H9 (cell line): Measurements from ENCODE around the gene PEA15. TPM values are rescaled to one million over a fixed set of nuclear protein-coding genes. Genes with fewer than 3 reads are reported as not detected.

ENCODE experiments used
- DNase-seq: peaks from one replicate; pipeline ENCODE4 v3.0.0-alpha.2; 2017
- H2AFZ ChIP-seq: one replicate; pipeline ENCODE4 v1.6.1; 2013; ENCODE audit warnings: mild to moderate bottlenecking, low read length, control low read depth, moderate library complexity
- H2AK5ac ChIP-seq: 2 replicates; pipeline ENCODE4 v1.6.1; 2013; ENCODE audit warnings: low read length, control low read depth, mixed read lengths; ENCODE audit not compliant: insufficient read length
- H2BK120ac ChIP-seq: one replicate; pipeline ENCODE4 v1.6.1; 2013; ENCODE audit warnings: low read depth, mild to moderate bottlenecking, low read length, control low read depth, inconsistent platforms; ENCODE audit not compliant: poor library complexity, severe bottlenecking
- H2BK12ac ChIP-seq: 2 replicates; pipeline ENCODE4 v1.6.1; 2013; ENCODE audit warnings: low read length, control low read depth, mixed read lengths, low read depth; ENCODE audit not compliant: insufficient read length
- H2BK15ac ChIP-seq: 2 replicates; pipeline ENCODE4 v1.6.1; 2013; ENCODE audit warnings: low read depth, low read length, control low read depth
- H2BK20ac ChIP-seq: one replicate; pipeline ENCODE4 v1.6.1; 2013; ENCODE audit warnings: low read depth, mild to moderate bottlenecking, low read length, control low read depth, inconsistent platforms; ENCODE audit not compliant: poor library complexity, severe bottlenecking
- H2BK5ac ChIP-seq: 2 replicates; pipeline ENCODE4 v1.6.1; 2013; ENCODE audit warnings: low read length, control low read depth, mixed read lengths; ENCODE audit not compliant: insufficient read length
- H3K14ac ChIP-seq: 2 replicates; pipeline ENCODE4 v1.6.1; 2013; ENCODE audit warnings: low read length, control low read depth; ENCODE audit not compliant: insufficient read depth
- H3K18ac ChIP-seq: 2 replicates; pipeline ENCODE4 v1.6.1; 2013; ENCODE audit warnings: low read depth, mild to moderate bottlenecking, mixed read lengths, low read length, control low read depth; ENCODE audit not compliant: insufficient read length
- H3K23ac ChIP-seq: 2 replicates; pipeline ENCODE4 v1.6.1; 2013; ENCODE audit warnings: low read length, control low read depth, mixed read lengths, low read depth; ENCODE audit not compliant: insufficient read length
- H3K23me2 ChIP-seq: 2 replicates; pipeline ENCODE4 v1.6.1; 2013; ENCODE audit warnings: low read depth, mild to moderate bottlenecking, mixed read lengths, low read length, control low read depth; ENCODE audit not compliant: insufficient read length, poor library complexity, severe bottlenecking
- H3K27ac ChIP-seq: 2 replicates; pipeline ENCODE4 v1.5.1; 2013; ENCODE audit warnings: low read length, control low read depth, mixed read lengths, low read depth; ENCODE audit not compliant: insufficient read length
- H3K27me3 ChIP-seq: 2 replicates; pipeline ENCODE4 v1.6.1; 2013; ENCODE audit warnings: low read length, control low read depth, inconsistent platforms; ENCODE audit not compliant: insufficient read depth
- H3K4ac ChIP-seq: 2 replicates; pipeline ENCODE4 v1.6.1; 2013; ENCODE audit warnings: low read depth, mild to moderate bottlenecking, control low read depth, inconsistent platforms, low read length, moderate library complexity
- H3K4me1 ChIP-seq: 2 replicates; pipeline ENCODE4 v1.6.1; 2013; ENCODE audit warnings: low read length, control low read depth, inconsistent platforms; ENCODE audit not compliant: insufficient read depth
- H3K4me2 ChIP-seq: 2 replicates; pipeline ENCODE4 v1.6.1; 2013; ENCODE audit warnings: low read length, control low read depth, mixed read lengths; ENCODE audit not compliant: insufficient read length, insufficient read depth
- H3K56ac ChIP-seq: 2 replicates; pipeline ENCODE4 v1.6.1; 2013; ENCODE audit warnings: low read depth, mild to moderate bottlenecking, mixed read lengths, low read length, control low read depth; ENCODE audit not compliant: insufficient read length
- H3K79me1 ChIP-seq: 2 replicates; pipeline ENCODE4 v1.6.1; 2013; ENCODE audit warnings: low read depth, mild to moderate bottlenecking, moderate library complexity, low read length, control low read depth, inconsistent platforms; ENCODE audit not compliant: insufficient read depth, poor library complexity, severe bottlenecking
- H3K79me2 ChIP-seq: 2 replicates; pipeline ENCODE4 v1.6.1; 2013; ENCODE audit warnings: low read length, control low read depth, inconsistent platforms; ENCODE audit not compliant: insufficient read depth
- H3K9ac ChIP-seq: 2 replicates; pipeline ENCODE4 v1.6.1; 2013; ENCODE audit warnings: low read length, control low read depth, mixed read lengths; ENCODE audit not compliant: insufficient read length; ENCODE audit errors: extremely low read depth
- H3K9me3 ChIP-seq: one replicate; pipeline ENCODE4 v1.6.1; 2013; ENCODE audit warnings: low read depth, low read length, inconsistent platforms; ENCODE audit not compliant: control insufficient read depth
- H3T11ph ChIP-seq: one replicate; pipeline ENCODE4 v1.6.1; 2013; ENCODE audit warnings: mild to moderate bottlenecking, low read length, control low read depth, inconsistent platforms
- H4K20me1 ChIP-seq: one replicate; pipeline ENCODE4 v1.6.1; 2013; ENCODE audit not compliant: control insufficient read depth, insufficient read length, insufficient read depth
- H4K5ac ChIP-seq: 2 replicates; pipeline ENCODE4 v1.6.1; 2013; ENCODE audit warnings: low read depth, mild to moderate bottlenecking, mixed read lengths, low read length, control low read depth; ENCODE audit not compliant: insufficient read length
- H4K8ac ChIP-seq: replicated peaks from 2 replicates; pipeline ENCODE4 v1.6.1; 2013; ENCODE audit warnings: low read length, control low read depth, mixed read lengths, low read depth; ENCODE audit not compliant: insufficient read length
- H4K91ac ChIP-seq: 2 replicates; pipeline ENCODE4 v1.6.1; 2013; ENCODE audit warnings: low read depth, mild to moderate bottlenecking, moderate library complexity, mixed read lengths, low read length, control low read depth; ENCODE audit not compliant: insufficient read length
- H3K27ac Mint-ChIP-seq, 3 experiments: 2 replicates in 2 of 3; 3 replicates in 1 of 3; pipeline ENCODE4 v1.8.0; 2020 to 2021; ENCODE audit warnings: mixed read lengths in 3 of 3, mild to moderate bottlenecking in 1 of 3, moderate library complexity in 1 of 3
- H3K27me3 Mint-ChIP-seq: 2 replicates; pipeline ENCODE4 v1.8.0; 2021; ENCODE audit warnings: low read depth, mild to moderate bottlenecking, moderate library complexity, mixed read lengths
- H3K36me3 Mint-ChIP-seq, 3 experiments: 2 replicates in 2 of 3; 3 replicates in 1 of 3; pipeline ENCODE4 v1.8.0; 2020 to 2021; ENCODE audit warnings: low read depth in 3 of 3, mixed read lengths in 3 of 3; ENCODE audit not compliant: insufficient read depth in 1 of 3
- H3K4me1 Mint-ChIP-seq, 2 experiments: 2 replicates each; pipeline ENCODE4 v1.8.0; 2020; ENCODE audit warnings: mixed read lengths in 2 of 2
- H3K4me3 Mint-ChIP-seq, 2 experiments: 2 replicates in 1 of 2; 3 replicates in 1 of 2; pipeline ENCODE4 v1.8.0; 2020 to 2021; ENCODE audit warnings: mild to moderate bottlenecking in 2 of 2, mixed read lengths in 2 of 2, moderate library complexity in 1 of 2
- H3K9me3 Mint-ChIP-seq, 2 experiments: 2 replicates in 1 of 2; 3 replicates in 1 of 2; pipeline ENCODE4 v1.8.0; 2020; ENCODE audit warnings: mild to moderate bottlenecking in 2 of 2, mixed read lengths in 2 of 2, moderate library complexity in 1 of 2
- WGBS: extraction: QIAGEN DNeasy Blood & Tissue Kit; methylation state at CpG from one replicate; pipeline ENCODE4 v1.1.7; 2013; ENCODE audit warnings: missing lambda C conversion rate, low lambda C conversion rate, mixed read lengths; ENCODE audit not compliant: insufficient read length; ENCODE audit errors: extremely low coverage; 5-methylcytosine and 5-hydroxymethylcytosine counted together
- total RNA-seq: library from RNA; stranded (reverse); gene quantifications from 2 replicates; pipeline ENCODE4 v1.2.1, GENCODE V29; 2021
- TF ChIP-seq, protein P1 (sequence below): fragments of 200-600 bp; sonication (generic); conservative IDR thresholded peaks from 3 replicates; pipeline ENCODE4 v1.8.0; 2021; ENCODE audit warnings: antibody characterized with exemption, mild to moderate bottlenecking

The PEA15 gene
- total RNA-seq, 1 experiment from 2014 or later, result 82.1 TPM

DNA sequence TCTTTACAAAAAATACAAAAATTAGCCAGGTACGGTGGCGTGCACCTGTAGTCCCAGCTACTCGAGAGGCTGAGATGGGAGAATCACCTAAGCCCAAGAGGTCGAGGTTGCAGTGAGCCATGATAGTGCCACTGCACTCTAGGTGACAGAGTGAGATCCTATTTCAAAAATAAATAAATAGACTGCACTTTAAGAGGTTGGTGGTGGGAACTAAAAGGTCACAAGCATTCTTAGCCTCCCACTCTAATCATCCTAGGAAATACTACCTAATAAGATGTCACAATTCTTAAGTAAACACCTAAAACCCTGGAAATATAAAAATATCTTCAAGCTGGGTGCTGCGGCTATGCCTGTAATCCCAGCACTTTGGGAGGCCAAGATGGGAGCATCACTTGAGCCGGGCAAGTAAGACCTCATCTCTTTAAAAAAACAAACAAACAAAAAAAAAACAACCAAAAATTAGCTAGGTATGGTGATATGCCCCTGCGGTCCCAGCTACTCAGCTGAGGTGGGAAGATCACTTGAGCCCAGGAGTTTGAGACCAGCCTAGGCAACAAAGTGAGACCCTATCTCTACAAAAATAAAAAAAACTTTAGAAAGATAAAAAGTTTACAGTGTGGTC is 53.1 kb downstream of the PEA15 start:
- Histone ChIP-seq H3K27ac (no peak overlapping the region), H3K4ac (no peak overlapping the region), H3K9me3 (no peaks in the 10 kb centered on the region), H3K56ac (no peak overlapping the region), H3K18ac (no peak overlapping the region), H2AFZ (no peak overlapping the region), H3K23ac (no peak overlapping the region), H4K20me1 (no peaks in the 10 kb centered on the region), H3K79me1 (peaks cover 2% of the 10 kb centered on the region), H2BK20ac (no peak overlapping the region), H4K8ac (no peak overlapping the region), H4K5ac (no peak overlapping the region), H3K4me2 (no peak overlapping the region), H2AK5ac (no peak overlapping the region), H3K27me3 (no peaks in the 10 kb centered on the region), H3K4me1 (0 out of 2 replicates have a peak, but pooled peaks cover 2% of the 10 kb centered on the region), H3K14ac (no peak overlapping the region), H2BK12ac (no peak overlapping the region), H4K91ac (no peak overlapping the region), H2BK120ac (no peak overlapping the region), H3K79me2 (peaks cover 6% of the 10 kb centered on the region), H2BK5ac (no peak overlapping the region), H2BK15ac (no peak overlapping the region), H3K23me2 (peaks cover 4% of the 10 kb centered on the region), H3T11ph (no peak overlapping the region), H3K9ac (no peak overlapping the region)
- peak overlapping the region in 1 of 3 experiments; percentile 49; a peak in 1 of 7 replicates for H3K27ac Mint-ChIP-seq
- no peaks in the 10 kb centered on the region for H3K27me3 Mint-ChIP-seq
- H3K4me1 Mint-ChIP-seq, result peaks cover 25 to 28% of the 10 kb centered on the region in 2 experiments
- H3K36me3 Mint-ChIP-seq, result peaks cover 9 to 32% (median 23%) of the 10 kb centered on the region in 3 experiments
- TF ChIP-seq, protein P1, sequence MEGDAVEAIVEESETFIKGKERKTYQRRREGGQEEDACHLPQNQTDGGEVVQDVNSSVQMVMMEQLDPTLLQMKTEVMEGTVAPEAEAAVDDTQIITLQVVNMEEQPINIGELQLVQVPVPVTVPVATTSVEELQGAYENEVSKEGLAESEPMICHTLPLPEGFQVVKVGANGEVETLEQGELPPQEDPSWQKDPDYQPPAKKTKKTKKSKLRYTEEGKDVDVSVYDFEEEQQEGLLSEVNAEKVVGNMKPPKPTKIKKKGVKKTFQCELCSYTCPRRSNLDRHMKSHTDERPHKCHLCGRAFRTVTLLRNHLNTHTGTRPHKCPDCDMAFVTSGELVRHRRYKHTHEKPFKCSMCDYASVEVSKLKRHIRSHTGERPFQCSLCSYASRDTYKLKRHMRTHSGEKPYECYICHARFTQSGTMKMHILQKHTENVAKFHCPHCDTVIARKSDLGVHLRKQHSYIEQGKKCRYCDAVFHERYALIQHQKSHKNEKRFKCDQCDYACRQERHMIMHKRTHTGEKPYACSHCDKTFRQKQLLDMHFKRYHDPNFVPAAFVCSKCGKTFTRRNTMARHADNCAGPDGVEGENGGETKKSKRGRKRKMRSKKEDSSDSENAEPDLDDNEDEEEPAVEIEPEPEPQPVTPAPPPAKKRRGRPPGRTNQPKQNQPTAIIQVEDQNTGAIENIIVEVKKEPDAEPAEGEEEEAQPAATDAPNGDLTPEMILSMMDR, result no peak
- H3K9me3 Mint-ChIP-seq, result no peaks in the 10 kb centered on the region
- no peak overlapping the region for H3K4me3 Mint-ChIP-seq
- no CpG with 5 or more reads among the region's 7 CpGs for WGBS
- DNase-seq, result no peak
